GM19372 (cell line): ENCODE measurements around the gene TC2N.
"Not testable (repeated sequence)": the region's sequence is repeated elsewhere in the genome, so short reads cannot be mapped to it uniquely, and the experiment has no call there.

Source experiments
- ATAC-seq: cut with Tn5 transposase; IDR thresholded peaks from one replicate; pipeline ENCODE4 v1.9.1; 2021; ENCODE audit warnings: mild to moderate bottlenecking, low read depth, moderate library complexity; ENCODE audit not compliant: unreplicated experiment

Gene TC2N

DNA sequence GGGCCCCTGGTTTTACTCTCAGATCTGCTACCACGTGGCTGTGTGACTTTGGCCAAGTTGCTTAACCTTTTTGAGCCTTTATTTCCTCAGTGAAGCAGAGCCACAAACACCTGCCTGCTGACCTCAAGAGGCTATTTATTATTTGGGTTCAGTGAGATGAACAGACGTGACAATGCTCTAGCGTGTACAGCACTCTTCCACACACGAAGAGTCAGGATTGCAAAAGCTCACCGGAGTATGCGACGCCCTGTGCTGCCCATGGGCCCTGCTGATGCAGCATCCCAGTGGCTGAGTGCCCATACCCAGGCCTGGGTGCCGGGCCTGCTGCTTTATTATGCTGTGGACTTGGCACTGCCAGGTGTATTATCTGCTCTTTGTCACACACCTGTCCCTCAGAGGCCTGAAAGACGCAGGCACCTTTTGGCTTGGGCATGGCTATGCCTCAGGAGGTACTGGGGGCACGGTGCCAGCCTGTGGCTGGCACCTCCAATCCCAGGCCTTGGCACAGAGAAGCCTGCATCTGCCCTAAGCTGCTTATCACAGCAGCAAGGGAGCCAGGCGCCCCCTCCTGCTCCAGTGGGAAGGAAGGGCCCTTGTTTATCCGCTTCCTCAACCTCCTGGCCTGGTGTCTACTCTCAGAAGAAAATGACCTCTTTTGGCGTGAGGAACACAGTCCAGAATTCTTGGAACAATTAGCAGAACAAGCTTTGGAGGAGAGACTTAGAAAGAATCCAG, 22.3 kb upstream of the TC2N start:
- no peak for ATAC-seq

DNA sequence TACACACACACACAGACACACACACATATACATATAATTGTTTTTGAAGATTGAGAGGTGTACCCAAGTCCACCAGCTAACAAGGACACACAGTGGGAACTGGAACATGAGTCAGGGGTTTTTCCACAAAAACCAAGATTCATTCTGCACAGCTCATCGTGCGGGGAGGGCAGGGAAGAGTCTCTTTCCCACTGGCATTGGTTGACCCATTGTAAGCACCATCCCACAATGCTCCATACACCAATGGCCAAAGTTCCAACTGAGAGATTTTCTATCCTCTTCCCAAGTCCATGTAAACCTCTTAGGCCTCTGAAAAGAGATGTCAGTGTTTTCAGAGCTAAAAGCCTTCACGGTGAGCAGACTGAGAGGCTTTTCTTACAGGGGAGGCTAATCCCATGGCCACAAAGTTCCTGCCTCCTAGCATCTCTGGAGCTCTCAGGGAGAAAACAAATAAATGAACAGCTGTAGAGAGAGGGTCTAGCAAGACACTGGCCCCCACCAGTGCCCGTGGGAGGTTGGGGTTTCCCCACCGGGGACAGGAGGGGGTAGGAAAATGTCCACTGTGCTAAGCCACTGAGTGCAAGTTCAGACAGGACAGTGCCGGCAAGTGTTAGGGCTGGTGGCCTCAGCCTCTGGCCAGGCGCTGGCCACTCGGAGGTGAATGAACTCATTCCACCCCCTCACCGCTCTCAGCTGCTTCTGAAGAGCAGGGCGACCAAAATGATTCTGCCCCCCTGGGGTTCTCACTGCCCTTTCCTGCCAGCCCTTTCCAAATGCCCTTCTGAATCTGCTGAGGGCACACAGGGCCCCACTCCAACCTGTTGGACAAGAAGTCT, 21.5 kb upstream of the TC2N start:
- no peak for ATAC-seq

DNA sequence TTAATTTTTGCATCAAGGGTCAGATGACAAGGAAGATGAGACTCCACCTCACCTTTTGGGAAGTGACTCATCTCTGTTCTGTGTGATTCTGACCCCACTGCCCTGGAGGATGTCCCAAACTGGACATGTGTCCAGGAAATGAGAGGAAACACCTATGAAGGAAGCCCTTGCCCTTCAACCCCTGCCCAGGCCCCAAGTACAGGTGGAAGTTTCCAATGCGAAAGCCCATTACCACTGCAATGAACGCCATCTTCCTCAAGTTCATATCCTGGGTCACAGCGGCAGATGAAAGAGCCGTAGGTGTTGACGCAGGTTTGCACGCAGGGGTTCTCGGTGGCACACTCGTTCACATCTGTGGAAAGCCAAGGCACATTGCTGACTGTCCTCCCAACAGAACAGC, 19.6 kb upstream of the TC2N start:
- no peak for ATAC-seq

GRCh38 chr14:91885839-91886238, 18.5 kb upstream of the TC2N start:
- no peak for ATAC-seq

DNA sequence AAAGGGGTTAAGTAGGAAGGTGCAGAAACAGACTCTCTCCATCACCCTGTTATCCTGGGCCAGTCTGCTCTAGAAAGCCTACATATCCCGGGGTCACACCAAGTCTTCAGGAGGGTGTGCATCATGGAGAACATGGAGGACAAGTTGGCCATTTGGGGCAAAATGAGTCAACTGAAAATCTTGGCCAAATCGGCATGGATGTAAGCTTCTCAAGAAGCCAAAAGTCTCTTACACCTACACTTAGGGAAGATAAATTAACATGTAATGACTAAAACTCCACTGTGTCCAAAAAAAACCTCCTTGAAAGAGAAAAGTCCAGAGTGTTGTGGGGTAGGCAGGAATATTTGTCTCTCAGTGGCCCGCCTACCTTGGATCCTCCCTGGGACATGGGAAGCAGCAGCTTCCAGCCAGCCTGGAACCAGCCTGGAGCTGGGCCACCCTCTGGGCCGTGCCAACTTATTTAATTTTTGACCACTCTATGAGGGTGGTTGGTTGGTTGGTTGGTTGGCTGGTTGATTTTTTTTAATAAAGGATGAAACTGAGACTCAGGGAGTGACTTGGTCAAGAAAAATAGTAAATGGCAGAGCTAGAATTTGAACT, 17.9 kb upstream of the TC2N start:
- ATAC-seq = no peak

DNA sequence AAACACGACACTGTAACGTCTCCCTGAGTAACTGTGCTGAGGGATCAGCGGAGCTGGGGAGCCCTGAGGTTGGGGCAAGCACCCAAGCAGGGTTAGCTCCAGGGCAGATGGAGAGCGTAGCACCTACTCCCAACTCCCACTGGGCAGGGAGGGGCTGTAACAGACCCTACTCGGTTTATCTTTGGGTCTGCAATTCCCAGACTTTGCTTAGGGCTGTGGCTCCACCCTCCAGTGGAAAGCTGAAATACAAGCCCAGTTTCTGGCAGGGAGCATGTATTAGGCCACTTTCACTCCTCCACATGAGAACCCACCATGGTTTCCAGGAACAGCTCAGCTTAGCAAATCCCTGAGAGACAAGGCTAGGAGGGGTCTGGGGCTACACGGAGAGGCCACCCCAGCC, 17.3 kb upstream of the TC2N start:
- ATAC-seq = no peak

- no peak for ATAC-seq
Measured at GRCh38 chr14:91883753-91884152, 16.4 kb upstream of the TC2N start.

DNA sequence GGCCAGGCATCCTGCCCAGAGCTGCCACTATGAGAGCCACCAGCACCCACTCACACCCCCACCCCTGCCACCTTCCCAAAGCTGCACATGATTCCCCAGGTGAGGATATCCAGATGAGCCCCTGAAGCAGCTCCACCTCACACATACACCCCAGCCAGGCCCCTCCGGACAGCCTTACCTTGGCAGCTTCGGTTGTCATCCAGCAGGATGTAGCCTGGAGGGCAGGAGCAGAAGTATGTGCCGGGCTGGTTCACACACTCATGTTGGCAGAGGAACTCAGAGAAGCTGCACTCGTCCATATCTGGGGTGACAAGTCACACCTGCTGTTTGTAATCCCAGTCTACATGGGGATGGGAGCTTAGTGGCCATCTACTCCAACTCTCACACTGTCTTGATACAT, 15.4 kb upstream of the TC2N start:
- no peak for ATAC-seq

DNA sequence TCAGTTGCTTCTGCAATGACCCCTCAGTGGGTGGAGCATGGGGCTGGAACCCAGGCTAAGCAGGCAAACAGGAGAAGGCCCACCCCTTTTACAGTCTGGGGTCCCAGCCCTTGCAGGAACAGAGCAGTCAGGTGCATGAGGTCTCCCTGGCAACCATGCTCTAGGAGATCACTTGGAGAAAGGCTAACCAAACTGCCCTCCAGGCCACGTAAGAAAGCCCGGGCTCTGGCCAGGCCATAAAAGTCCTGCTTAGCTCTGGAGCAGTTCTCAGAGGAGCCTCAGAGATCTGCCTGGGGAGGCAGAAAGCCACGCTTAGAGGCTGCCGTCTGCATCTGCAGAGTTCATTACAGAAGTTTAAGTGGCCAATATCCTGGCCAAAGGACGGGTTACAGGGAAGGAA, 15.0 kb upstream of the TC2N start:
- ATAC-seq = no peak

GRCh38 chr14:91879196-91879595, 11.9 kb upstream of the TC2N start:
- no peak for ATAC-seq

DNA sequence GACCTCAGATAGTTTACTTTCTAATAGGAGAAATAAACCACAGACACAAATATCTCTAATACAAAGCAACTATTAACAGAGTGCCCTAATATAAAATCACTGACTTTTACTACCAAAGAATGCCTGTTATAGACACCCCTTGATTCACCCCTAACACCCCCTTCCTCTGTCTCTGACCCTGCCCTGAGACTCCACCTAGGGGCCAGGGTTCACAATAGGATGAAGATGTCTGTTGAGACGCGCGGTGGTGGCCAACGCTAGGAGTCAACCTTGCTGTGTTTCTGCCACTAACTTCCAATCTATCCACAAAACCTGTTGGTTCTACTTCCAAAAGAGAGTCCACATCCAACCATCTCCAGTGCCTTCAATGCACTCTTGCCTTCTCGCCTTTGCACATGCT, 10.9 kb upstream of the TC2N start:
- no peak for ATAC-seq

GRCh38 chr14:91877376-91877915, 10.1 kb upstream of the TC2N start:
- no peak for ATAC-seq

GRCh38 chr14:91876492-91876891, 9.2 kb upstream of the TC2N start:
- ATAC-seq = no peak

DNA sequence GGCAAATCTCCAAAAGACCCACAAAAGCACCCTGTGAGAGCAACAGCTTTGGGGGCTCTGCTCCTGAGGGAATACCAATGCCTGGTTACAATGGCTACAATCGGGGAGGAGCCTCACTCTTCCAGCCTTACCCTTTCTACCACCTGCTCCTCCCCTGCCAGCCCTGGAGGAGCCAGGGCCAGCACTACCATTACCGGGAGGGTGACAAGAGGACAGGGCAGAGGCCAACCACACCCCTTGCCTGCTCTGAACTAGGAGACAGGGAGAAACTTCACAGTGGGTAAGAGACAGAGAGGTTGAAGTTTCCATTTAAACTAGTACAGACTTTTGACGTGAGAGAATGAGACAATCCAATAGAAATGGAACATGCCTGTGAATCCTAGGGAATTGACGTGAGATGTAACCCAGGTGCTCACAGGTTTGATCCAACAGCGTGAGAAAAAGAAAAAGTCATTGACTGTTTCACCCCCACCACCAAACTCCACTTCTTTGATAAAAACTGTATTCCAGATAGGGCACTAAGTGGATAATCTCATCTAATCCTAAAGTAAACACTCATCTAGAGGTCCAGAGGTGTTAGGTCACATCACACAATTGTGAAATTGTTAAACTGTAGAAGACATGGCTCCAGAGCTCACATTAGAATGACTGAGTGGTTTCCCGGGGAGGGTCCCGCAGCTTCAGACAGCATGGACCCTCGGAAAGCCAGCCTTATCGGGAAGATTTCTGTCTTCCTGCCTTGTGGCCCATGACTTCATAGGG, 8.4 kb upstream of the TC2N start:
- no peak for ATAC-seq

DNA sequence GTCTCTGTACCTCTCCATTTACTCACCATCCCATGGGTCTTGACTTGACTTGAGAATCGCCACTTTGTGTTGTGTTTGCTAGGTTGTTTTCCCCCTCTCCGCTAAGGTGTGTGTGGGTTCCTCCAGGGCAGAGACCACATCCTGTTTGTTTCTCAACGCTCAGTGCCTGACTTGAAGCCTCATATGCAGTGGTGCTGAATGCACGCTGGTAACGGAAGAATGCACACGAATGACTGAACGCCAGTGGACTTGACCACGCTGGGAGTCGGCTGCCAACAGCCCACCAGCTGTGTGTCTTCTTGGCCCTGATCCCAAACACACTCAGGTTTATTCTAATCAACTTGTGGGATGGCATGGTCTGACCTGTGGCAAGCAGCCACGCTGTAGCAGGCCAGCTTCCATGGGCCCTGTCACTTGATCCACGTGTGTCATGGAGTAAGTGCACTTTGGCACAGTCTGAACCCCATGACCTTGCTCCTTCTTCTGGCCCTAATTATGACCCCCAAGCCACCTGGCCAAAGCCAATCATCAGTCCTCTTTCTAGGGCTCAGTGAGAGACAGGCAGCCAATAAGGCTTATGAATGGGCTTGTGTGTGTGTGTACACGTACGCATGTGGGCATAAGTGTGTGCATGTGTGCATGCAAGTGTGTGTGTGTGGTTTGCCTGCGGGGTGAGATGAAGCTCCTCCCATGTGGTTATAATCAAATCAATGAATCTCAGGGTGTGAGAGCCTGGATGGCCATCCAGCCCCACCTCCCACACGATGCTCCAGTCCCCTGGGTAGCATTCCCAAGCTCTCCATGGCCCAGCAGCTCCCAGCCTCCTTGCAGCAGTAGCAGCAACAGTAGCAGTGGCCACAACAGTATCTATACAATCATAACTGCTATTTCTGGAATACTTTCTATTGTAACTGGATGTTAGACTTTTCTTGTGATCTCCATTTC, 6.4 kb upstream of the TC2N start:
- peak; percentile 84 for ATAC-seq

DNA sequence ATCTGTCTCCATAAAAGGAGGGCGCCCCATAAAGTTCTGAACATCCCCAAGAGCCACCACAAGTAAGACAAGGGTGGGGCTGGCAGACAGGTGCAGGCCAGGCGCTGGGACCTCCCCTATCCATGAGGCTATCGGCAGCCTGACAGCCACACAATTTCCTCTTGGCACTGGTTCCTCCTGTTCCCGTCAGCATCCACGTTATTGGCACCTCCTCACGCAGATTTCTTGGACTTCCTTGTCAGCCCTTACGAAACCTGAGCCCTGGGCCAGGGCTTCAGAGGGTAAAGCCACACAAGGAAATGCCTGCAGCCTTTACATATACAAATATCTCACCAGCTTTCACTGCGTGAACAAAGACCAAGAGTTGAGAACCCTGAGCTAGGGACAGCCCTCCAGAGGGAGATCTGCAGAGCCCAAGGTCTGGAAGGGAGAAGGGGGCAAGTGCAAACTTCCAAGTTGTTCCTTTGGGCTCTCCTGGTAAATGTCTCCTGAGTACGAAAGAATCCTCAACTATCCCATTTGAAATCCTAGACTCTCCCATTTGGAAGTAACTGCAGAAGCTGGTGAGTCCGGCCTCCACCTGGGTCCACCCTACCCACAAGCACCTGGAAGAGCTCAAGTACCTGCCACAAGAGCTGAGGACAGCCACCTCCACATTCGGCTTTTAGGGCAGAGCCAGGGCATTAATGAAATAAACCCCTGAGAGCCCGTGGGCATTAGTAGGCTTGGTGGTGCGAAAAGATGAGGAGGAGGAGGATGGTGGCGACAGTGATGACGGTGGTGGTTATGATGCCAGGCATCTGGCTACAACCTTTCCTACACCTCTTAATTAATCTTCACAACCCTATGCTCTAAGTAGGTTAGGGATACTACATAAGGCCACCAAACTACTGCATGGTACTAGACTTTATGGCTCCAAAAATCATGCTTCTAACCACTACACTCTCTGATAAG, 5.5 kb upstream of the TC2N start:
- ATAC-seq = no peak

- ATAC-seq = peak; percentile 35
Measured at GRCh38 chr14:91872011-91872501, 4.7 kb upstream of the TC2N start.

DNA sequence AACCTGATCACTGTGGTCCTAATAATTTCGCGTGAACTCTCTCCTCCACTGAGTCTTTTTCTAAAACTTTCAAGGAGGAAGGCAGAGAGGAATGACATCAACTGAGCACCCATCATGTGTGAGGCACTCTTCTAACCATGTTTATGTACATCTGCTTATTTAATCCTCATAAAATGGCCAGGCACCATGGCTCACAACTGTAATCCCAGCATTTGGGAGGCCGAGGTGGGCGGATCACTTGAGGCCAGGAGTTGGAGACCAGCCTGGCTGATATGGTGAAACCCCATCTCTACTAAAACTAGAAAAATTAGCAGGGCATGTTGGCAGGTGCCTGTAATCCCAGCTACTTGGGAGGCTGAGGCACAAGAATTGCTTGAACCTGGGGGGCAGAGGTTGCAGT, 4.1 kb upstream of the TC2N start:
- ATAC-seq = not testable (repeated sequence)
